Measurements from ENCODE around the gene RAI1.

RAI1 gene

DNA sequence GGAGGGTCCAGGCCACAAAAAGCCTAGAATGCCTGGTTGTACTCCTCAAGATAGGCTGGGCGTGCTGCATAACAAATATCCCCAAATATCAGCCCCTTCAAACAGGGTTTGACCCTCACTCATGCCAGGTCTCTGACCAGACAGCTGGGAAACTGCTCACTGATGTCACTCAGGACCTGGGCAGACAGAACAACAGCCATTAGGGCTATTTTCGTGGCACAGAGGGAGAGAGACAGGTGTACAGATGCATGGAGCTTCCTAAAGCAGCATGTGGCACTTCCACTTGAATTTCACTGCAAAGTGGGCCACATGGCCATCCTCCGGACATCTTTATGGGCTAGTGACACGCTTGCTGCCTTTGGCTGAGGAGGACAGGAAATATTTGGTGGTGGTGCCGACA is 82.5 kb downstream of the RAI1 start:
- no peak overlapping the region for H3K4me3 ChIP-seq (ENCODE audit: low read length)
- H3K4me1 ChIP-seq (ENCODE audit: control insufficient read depth, insufficient read depth, low read length): no peaks in the 10 kb centered on the region
- no peaks in the 10 kb centered on the region for H3K9me3 ChIP-seq (ENCODE audit: control insufficient read depth, low read length)
- peaks cover 6% of the 10 kb centered on the region for H3K36me3 ChIP-seq (ENCODE audit: control insufficient read depth, insufficient read depth, low read length, severe bottlenecking)
- DNase-seq (ENCODE audit: low read depth): no peak
- no peaks in the 10 kb centered on the region for H3K27me3 ChIP-seq (replicated peaks; ENCODE audit: control insufficient read depth, insufficient read depth, low read length)
- no peak overlapping the region for H3K9ac ChIP-seq (ENCODE audit: low read length)

DNA sequence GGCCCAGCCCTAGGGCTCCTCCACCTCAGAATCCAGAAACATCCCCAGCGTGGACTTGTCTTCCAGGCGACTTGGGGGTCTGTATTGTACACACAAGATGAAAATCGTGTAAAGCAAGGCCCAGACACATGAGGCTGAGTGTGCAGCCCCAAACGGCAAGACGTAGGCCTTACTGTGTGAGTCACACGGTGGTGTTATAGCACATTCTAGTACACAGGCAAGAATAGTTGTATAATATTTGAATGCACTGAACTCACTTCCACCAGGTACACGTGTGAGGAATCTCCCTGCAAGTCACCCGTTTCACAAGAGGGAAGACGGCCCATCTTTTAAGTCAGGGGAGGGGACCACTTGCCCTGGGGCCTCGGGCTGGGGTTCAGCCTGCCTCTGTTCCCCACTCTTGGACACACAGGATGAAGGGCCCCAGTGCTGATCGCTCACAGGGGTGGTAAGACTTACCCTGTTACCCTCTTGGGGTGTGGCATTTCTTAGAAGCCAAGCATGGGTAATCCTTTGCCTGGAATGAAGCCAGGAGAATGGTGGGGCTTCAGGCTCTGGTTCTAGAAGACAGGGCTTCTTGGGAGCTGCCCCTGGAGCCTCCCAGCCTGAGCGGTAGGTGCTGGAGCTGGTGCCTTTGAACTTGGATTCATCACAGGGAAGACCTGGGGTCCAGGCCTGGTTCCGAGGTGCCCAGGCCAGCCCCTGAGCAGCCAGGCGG is 84.3 kb downstream of the RAI1 start:
- Histone ChIP-seq H3K9ac (ENCODE audit: low read length) (no peak overlapping the region), H3K36me3 (ENCODE audit: control insufficient read depth, insufficient read depth, low read length, severe bottlenecking) (peaks cover 6% of the 10 kb centered on the region), H3K4me3 (ENCODE audit: low read length) (no peak overlapping the region), H3K27me3 (replicated peaks; ENCODE audit: control insufficient read depth, insufficient read depth, low read length) (no peaks in the 10 kb centered on the region), H3K9me3 (ENCODE audit: control insufficient read depth, low read length) (no peaks in the 10 kb centered on the region), H3K4me1 (ENCODE audit: control insufficient read depth, insufficient read depth, low read length) (no peaks in the 10 kb centered on the region)
- no peak for DNase-seq (ENCODE audit: low read depth)

DNA sequence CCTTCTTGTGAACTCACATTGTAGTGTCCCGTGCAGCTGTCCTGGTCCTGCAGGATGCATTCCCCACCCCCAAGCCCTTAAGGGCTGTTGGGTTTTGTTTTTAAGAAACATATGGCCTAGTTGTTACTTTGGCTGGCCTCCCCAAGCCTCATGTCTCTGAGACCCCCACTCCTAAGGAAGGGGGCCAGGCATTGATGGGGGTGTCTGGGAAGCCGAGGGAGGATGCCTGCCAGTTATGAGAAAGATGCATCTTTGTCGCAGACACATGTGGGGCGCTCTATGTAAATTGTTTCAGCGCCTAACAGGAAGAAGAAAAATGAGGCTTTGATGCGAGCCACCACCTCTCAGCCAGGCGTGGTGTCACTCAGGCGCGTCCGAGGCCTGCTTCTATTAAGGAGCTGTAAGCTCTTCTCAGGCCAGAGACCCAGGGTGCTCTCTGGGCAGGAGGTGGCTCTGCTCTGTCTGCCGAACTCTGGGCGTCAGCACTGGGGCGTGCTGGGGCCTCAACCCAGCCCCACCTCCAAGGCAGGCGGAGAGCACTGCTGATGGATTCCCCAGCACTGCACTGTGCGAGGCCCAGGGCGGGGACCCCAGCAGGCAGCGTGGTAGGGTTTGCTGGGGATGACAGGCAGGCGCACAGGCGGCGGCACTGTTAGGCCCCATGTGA is 85.0 kb downstream of the RAI1 start:
- no peak for DNase-seq (ENCODE audit: low read depth)
- no peaks in the 10 kb centered on the region for H3K9me3 ChIP-seq (ENCODE audit: control insufficient read depth, low read length)
- H3K4me3 ChIP-seq (ENCODE audit: low read length): no peak overlapping the region
- H3K9ac ChIP-seq (ENCODE audit: low read length): no peak overlapping the region
- H3K27me3 ChIP-seq (replicated peaks; ENCODE audit: control insufficient read depth, insufficient read depth, low read length): no peaks in the 10 kb centered on the region
- H3K36me3 ChIP-seq (ENCODE audit: control insufficient read depth, insufficient read depth, low read length, severe bottlenecking): peaks cover 6% of the 10 kb centered on the region
- no peaks in the 10 kb centered on the region for H3K4me1 ChIP-seq (ENCODE audit: control insufficient read depth, insufficient read depth, low read length)

DNA sequence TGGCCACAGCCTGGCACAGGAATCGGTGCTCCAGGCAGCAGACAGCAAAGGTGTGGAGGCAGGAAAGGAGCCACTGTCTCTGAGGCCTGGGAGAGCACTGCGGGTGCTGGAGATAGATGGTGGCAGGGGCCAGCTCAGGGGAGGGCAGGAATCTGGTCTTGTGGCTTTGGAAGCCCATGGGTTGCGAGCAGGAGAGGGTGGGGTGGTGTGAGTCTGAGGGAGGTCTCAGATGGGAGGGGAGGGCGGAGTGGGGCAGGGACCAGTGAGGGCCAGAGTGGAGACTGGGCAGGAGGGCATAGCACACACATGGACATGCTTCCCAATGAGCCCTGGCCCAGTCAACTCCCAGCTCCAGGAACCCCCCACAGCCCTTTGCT is 85.5 kb downstream of the RAI1 start:
- H3K27me3 ChIP-seq (replicated peaks; ENCODE audit: control insufficient read depth, insufficient read depth, low read length): no peaks in the 10 kb centered on the region
- peaks cover 6% of the 10 kb centered on the region for H3K36me3 ChIP-seq (ENCODE audit: control insufficient read depth, insufficient read depth, low read length, severe bottlenecking)
- no peak overlapping the region for H3K4me3 ChIP-seq (ENCODE audit: low read length)
- no peak overlapping the region for H3K9ac ChIP-seq (ENCODE audit: low read length)
- no peak for DNase-seq (ENCODE audit: low read depth)
- H3K9me3 ChIP-seq (ENCODE audit: control insufficient read depth, low read length): no peaks in the 10 kb centered on the region
- peaks cover under 1% of the 10 kb centered on the region for H3K4me1 ChIP-seq (ENCODE audit: control insufficient read depth, insufficient read depth, low read length)

DNA sequence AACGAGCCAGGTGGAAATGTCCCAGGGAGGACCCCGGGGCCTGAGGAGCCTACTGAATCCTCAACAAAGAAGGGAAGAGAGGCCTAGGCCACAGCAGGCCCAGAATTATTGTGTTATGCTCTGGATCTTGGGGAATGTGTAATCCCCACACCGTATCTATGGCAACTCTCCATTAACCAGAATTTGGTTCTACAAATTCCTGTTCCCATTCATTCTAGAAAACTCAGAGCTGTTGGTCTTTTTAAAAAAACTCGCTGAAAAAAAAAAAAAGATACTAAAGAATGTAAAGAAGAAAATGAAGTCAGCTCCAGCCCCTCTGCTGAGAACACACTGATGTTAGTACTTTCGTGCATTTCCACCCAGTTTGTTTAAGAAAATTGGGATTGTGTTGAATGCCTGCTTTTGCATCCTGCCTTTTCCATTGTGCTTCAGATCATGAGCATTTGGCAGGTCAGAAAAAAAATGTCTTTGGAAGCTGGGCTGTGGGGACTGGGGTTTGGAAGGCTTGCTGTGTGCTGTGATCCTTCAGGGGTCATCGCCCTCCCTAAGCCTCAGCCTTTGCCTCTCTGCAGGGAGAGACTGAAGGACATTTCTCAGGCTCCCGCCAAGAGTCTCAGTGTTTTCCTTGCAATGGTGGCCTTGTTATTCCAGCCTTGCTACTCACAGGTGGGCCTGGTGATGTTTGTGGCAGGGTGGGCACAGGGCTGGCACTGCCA is 86.1 kb downstream of the RAI1 start:
- no peak overlapping the region for H3K4me3 ChIP-seq (ENCODE audit: low read length)
- H3K27me3 ChIP-seq (replicated peaks; ENCODE audit: control insufficient read depth, insufficient read depth, low read length): no peaks in the 10 kb centered on the region
- no peaks in the 10 kb centered on the region for H3K9me3 ChIP-seq (ENCODE audit: control insufficient read depth, low read length)
- peaks cover 6% of the 10 kb centered on the region for H3K36me3 ChIP-seq (ENCODE audit: control insufficient read depth, insufficient read depth, low read length, severe bottlenecking)
- no peak overlapping the region for H3K9ac ChIP-seq (ENCODE audit: low read length)
- DNase-seq (ENCODE audit: low read depth): no peak
- peaks cover 4% of the 10 kb centered on the region for H3K4me1 ChIP-seq (ENCODE audit: control insufficient read depth, insufficient read depth, low read length)

DNA sequence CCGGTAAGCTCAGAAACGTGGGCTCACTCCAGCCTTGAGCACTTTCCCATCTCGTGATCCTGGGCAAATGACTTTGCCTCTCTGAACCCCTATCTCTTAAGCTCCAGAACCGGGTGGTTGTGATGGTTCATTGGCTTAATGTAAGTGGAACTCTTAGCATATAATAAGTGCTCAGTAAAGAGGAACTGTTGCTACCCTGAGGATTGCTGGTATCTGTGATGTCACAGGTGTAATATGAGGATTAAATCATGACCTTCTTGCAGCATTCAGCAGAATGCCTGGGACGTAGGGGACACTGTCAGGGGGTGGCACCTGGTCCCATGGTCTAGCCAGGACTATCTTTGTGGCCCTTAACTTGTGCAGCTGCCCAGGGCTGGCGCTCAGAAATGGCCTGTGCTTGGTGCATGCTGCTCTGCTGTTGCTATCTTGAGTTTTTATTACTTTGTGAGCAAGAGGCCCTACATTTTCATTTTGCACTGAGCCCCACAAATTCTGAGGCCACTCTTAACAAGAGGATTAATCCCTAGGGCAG is 86.7 kb downstream of the RAI1 start:
- H3K9ac ChIP-seq (ENCODE audit: low read length): no peak overlapping the region
- H3K9me3 ChIP-seq (ENCODE audit: control insufficient read depth, low read length): no peaks in the 10 kb centered on the region
- H3K4me1 ChIP-seq (ENCODE audit: control insufficient read depth, insufficient read depth, low read length): peaks cover 4% of the 10 kb centered on the region
- no peak for DNase-seq (ENCODE audit: low read depth)
- peaks cover 6% of the 10 kb centered on the region for H3K36me3 ChIP-seq (ENCODE audit: control insufficient read depth, insufficient read depth, low read length, severe bottlenecking)
- H3K4me3 ChIP-seq (ENCODE audit: low read length): no peak overlapping the region
- no peaks in the 10 kb centered on the region for H3K27me3 ChIP-seq (replicated peaks; ENCODE audit: control insufficient read depth, insufficient read depth, low read length)

DNA sequence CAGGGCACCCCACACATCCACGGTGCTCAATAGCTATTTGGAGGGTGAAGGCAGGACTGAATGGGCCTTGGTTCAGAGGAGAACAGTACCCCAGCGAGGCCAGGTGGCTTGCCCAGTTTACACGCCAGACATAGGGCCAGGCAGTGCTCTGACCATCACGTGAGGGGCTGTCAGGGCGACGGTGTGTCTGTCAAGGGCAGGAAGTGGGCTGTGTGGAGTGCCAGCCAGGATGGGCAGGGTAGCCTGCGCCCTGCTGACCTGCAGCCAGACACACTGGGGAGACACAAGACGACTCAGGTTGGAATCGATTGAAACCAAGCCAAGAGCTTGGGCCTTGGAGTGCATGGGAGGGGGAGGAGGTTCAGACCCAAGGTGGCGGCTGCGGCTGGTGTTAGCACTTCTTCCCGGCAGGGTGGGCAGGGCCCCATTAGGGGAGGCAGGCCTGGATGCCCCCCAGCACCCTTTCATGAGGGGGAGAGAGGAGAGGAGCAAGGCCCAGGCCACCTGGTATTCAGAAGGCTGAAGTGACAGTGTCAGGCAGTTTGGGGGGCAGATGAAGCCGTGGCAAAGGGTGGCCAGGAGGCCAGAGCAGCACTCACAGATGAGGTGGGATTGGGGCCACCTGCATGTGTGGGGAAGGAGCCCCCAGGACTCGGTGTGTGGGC is 87.3 kb downstream of the RAI1 start:
- H3K4me3 ChIP-seq (ENCODE audit: low read length): no peak overlapping the region
- no peaks in the 10 kb centered on the region for H3K9me3 ChIP-seq (ENCODE audit: control insufficient read depth, low read length)
- peaks cover 6% of the 10 kb centered on the region for H3K36me3 ChIP-seq (ENCODE audit: control insufficient read depth, insufficient read depth, low read length, severe bottlenecking)
- H3K27me3 ChIP-seq (replicated peaks; ENCODE audit: control insufficient read depth, insufficient read depth, low read length): no peaks in the 10 kb centered on the region
- no peak overlapping the region for H3K9ac ChIP-seq (ENCODE audit: low read length)
- peaks cover 4% of the 10 kb centered on the region for H3K4me1 ChIP-seq (ENCODE audit: control insufficient read depth, insufficient read depth, low read length)
- no peak for DNase-seq (ENCODE audit: low read depth)

DNA sequence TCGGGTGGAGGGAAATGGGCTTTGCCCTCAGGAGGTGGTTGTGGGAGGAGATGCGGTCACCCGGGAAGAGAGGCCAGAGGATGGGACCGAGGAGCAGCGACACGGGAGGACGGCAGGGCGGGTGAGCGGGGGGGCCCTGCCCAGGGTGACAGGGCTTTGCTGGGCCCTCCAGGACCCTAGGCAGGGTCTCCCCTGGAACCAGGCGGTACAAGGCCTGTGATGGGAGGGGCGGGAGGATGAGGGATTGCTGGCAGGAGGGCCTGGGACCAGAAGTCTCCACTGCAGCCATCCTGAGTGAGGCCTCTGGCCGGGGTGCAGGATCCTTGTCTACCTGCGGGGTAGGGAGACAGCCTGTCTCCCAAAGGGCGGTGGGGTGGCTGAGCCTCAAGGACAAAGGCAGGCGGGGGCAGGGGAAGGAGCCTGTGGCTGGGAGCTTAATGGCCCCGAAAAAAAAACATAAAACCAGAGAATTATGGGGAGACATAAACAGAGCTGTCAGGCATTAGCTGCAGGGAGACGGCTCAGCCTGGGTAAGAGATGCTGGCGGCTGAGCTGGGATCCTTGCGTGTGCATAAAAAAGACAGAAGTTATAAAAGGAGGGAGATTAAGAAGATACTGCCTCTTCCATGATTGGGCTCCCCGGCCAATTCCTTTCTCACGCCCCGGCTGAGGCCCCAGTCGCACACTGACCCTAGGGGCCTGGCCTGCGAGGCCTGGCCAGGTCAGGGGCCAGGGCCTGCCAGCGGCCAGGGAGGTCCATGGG is 88.8 kb downstream of the RAI1 start:
- Histone ChIP-seq H3K27me3 (replicated peaks; ENCODE audit: control insufficient read depth, insufficient read depth, low read length) (no peaks in the 10 kb centered on the region), H3K9me3 (ENCODE audit: control insufficient read depth, low read length) (no peaks in the 10 kb centered on the region), H3K4me3 (ENCODE audit: low read length) (no peak overlapping the region), H3K36me3 (ENCODE audit: control insufficient read depth, insufficient read depth, low read length, severe bottlenecking) (peaks cover 6% of the 10 kb centered on the region), H3K9ac (ENCODE audit: low read length) (no peak overlapping the region), H3K4me1 (ENCODE audit: control insufficient read depth, insufficient read depth, low read length) (peaks cover 8% of the 10 kb centered on the region)
- DNase-seq (ENCODE audit: low read depth): no peak

DNA sequence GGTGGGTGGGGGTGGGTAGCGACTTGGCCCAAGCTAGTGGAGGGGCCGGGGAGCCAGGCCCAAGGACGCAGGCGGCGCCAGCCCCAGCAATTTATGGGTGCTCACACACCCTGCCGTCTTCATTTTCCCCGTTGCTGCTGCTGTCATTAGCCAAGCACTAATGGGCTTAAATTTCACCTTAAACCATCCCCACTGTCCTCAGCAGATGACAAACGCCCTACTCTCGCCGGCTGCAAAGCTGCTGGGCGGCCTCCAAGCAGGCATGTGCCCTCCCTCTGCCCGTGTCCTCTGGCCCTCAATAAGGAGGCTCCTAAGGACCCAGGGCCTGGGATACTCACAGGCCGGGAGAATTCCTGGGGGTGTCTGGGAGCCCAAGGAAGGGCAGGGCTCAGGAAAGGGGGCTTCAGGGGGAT is 89.4 kb downstream of the RAI1 start:
- no peak overlapping the region for H3K9ac ChIP-seq (ENCODE audit: low read length)
- no peak overlapping the region for H3K4me3 ChIP-seq (ENCODE audit: low read length)
- no peaks in the 10 kb centered on the region for H3K9me3 ChIP-seq (ENCODE audit: control insufficient read depth, low read length)
- peaks cover 8% of the 10 kb centered on the region for H3K4me1 ChIP-seq (ENCODE audit: control insufficient read depth, insufficient read depth, low read length)
- no peak for DNase-seq (ENCODE audit: low read depth)
- H3K27me3 ChIP-seq (replicated peaks; ENCODE audit: control insufficient read depth, insufficient read depth, low read length): no peaks in the 10 kb centered on the region
- H3K36me3 ChIP-seq (ENCODE audit: control insufficient read depth, insufficient read depth, low read length, severe bottlenecking): peaks cover 1% of the 10 kb centered on the region

DNA sequence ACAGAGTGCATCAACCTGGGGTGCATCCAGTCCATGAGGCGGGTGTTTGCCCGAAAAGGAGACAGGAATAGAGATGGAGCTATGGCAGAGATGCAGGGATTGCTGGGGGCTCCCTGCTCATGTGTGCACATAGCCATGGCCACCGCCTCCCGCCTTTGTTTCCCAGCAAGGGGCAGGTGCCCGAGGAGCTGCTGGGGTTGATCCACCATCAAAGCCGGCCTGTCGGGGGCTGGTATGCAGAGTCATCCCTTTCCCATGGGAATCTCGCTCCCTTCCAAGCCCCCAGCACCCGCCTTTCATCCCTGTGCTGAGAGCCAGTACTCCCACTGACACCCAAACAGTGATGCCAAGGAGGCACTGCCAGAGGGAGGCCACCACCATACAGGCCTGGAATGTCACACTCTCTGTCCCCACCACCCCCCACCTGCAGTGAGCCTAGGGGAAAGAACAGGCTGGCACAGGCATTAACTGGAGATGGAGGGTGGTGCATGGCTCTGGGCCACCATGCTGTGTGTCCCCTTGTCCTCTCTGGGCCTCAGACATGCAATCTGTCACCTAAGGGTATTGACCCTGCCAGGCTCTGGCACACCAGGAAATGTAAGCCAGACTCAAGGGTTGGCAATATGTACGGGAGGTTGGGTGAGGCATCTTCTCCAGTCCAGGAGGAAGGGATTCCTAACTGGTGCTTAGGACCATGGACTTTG is 90.4 kb downstream of the RAI1 start:
- H3K36me3 ChIP-seq (ENCODE audit: control insufficient read depth, insufficient read depth, low read length, severe bottlenecking): no peaks in the 10 kb centered on the region
- no peaks in the 10 kb centered on the region for H3K27me3 ChIP-seq (replicated peaks; ENCODE audit: control insufficient read depth, insufficient read depth, low read length)
- no peak overlapping the region for H3K4me3 ChIP-seq (ENCODE audit: low read length)
- peaks cover 8% of the 10 kb centered on the region for H3K4me1 ChIP-seq (ENCODE audit: control insufficient read depth, insufficient read depth, low read length)
- DNase-seq (ENCODE audit: low read depth): no peak
- no peak overlapping the region for H3K9ac ChIP-seq (ENCODE audit: low read length)
- H3K9me3 ChIP-seq (ENCODE audit: control insufficient read depth, low read length): no peaks in the 10 kb centered on the region
